Measurements from ENCODE around the gene RBM33.

- no peak for TF ChIP-seq EZH2phosphoT487 (IDR thresholded peaks at IDR 0.05; ENCODE audit: low read length)
- TF ChIP-seq CTCF (IDR thresholded peaks at IDR 0.05; ENCODE audit: low read length) = no peak
Observed at GRCh38 chr7:155680124-155680523, 35.7 kb downstream of the RBM33 start.
